GM18505 (cell line): ENCODE data around the gene BIRC6.
"Not testable (repeated sequence)": the region's sequence is repeated elsewhere in the genome, so short reads cannot be mapped to it uniquely, and the experiment has no call there.

Source experiments
- ATAC-seq: cut with Tn5 transposase; IDR thresholded peaks from one replicate; pipeline ENCODE4 v1.9.1; 2021; ENCODE audit not compliant: unreplicated experiment
- POLR2A ChIP-seq: IDR thresholded peaks from 4 replicates; pipeline ENCODE4 v1.6.1; 2011; ENCODE audit warnings: borderline replicate concordance; ENCODE audit not compliant: insufficient read depth, insufficient read length; ENCODE audit errors: extremely low read depth

BIRC6 gene

GRCh38 chr2:32446369-32446768 lies 89.5 kb downstream of the BIRC6 start:
- TF ChIP-seq POLR2A: no peak
- ATAC-seq: no peak

DNA sequence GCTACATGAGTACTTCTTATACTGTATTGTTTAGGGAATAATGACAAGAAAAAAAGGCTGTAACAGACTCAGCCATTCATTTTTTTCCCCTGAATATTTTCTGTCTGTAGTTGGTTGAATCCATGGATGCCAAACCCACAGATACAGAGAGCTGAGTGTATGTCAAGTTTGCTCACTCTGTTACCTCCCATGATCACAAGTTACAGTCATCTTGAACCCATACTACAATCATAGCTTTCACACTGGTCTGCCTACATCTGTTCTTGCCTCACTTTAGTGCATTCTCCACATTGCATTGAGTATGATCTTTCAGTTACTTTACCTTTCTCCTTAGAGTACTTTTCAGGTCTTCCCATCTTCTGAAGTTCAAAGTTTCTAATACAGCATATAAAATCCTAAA lies 94.0 kb downstream of the BIRC6 start:
- no peak for TF ChIP-seq POLR2A
- no peak for ATAC-seq

DNA sequence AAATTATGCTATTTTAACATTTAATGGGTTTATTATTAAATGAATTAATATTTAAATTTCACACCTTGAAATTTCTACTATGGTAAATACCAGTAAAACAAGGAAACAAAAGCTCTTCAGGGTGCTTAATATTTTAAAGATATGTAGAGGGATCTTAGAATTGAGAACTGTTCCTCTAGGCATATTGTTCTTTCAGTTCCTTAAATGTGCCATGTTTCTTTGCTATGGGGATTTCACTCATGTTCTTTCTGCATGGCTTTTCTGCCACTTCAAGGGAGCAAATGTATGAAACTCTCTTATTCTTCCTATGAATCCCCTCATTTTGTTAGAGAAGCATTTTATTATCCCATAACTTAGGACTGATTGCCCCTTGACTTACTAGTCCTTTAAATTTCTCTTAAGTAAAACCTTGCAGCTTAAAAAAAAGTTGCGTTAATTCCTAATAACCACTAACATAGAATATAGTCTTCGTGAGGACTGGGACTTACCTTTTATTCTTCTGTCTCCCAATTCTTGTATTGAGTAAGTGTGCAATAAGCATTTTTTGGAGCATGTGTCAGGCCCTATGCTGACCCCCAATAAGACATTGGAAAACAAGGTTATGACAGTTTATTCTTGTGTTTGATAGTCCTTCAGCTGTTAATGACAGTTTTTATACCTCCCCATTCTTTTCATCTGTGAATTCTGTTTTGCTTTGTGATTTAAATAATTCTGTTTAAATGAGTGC lies 95.7 kb downstream of the BIRC6 start:
- no peak for ATAC-seq
- no peak for TF ChIP-seq POLR2A

DNA sequence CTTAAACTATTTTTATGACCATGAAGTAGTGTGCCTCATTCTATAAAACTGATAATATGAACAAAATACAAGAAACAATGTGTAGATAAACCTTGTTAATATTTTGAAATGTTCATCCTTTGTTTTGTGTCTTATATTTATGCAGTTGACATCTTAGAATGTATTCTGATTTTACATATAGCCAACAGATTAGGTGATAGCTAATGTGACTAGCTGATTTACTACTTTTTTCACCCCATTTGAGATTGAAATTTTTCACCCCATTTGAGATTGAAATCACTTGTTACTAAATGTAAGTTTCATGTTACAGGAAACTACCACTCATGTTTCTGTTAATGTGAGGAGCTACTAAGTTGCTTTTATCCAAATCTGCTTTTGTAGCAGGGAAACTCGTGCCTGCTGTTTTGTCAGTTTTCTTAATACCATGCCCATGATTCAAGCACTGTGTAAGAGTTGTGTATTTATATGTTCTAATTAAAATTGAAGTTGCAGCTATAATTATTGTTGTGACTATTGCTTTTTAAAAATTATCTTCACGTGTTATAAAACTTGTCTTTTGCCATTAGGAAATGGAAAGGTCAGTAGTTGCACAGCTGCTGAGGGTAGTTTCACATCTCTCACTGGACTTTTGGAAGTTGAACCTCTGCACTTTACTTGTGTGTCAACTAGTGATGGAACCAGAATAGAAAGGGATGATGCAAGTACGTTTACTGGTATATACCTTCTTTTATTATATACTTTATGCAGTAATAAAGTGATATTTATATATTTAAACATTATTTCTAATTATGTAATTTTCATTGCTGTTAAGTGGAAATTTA lies 96.6 kb downstream of the BIRC6 start:
- ATAC-seq: no peak
- TF ChIP-seq POLR2A: no peak

- no peak for ATAC-seq
- no peak for TF ChIP-seq POLR2A
Measured at GRCh38 chr2:32455816-32456215, 99.0 kb downstream of the BIRC6 start.

DNA sequence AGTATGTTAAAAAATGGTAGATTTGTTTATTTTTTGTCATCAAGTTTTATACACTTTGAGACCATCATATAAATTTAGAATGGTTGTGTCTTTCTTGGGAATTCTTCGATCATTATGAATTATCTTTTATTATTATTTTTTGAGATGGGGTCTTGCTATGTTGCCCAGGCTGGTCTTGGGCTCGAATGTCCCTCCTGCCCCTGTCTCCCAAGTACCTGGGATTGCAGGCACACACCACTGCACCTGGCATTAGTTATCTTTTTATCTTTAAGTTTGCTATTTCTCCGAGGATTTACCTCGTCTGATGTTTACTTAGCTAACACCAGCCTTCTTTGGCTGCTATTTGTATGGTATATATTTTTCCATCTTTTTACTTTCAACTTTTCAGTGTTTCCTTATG lies 100.0 kb downstream of the BIRC6 start:
- ATAC-seq: no peak
- no peak for TF ChIP-seq POLR2A

DNA sequence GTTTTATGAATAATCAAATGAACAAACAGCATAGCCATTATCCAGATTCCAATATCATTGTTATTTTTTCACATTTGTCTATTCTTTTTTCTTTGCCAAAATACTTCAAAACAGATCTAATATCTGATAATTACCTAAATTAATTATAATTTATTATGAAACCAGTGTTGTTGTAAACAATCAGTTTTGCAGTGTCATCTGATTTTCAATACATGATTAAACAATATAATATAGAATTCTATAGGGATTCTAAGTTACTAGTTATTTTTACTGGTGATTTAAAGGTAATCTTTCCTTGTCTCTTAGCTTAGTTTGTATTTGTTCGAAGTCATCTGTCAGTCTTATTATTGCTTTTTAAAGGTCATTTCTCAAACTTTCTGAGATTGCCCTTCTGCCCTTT lies 101.0 kb downstream of the BIRC6 start:
- no peak for ATAC-seq
- no peak for TF ChIP-seq POLR2A

- ATAC-seq: not testable (repeated sequence)
Measured at GRCh38 chr2:32460861-32461260, 104.0 kb downstream of the BIRC6 start.

- no peak for ATAC-seq
- TF ChIP-seq POLR2A: no peak
Measured at GRCh38 chr2:32463110-32463509, 106.3 kb downstream of the BIRC6 start.

- ATAC-seq: no peak
- no peak for TF ChIP-seq POLR2A
Measured at GRCh38 chr2:32464431-32464830, 107.6 kb downstream of the BIRC6 start.

DNA sequence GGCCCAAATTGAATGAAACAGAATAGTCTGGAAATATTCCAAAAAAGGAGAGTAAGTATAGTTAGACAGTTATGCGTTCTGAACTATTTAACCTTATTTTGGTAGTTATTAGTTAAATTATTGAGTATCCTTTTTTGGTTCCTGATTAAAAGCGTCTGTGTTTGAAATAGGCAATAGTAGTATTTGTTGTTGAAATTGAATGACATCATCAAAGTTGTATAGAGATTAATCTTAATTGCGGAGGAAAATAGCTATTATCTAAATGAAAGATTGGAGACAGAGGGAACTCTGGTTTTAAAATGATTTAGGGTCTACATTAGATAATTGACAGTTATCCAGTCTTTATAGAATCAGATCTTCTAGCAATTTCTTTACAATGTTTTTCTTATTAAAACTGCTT lies 115.8 kb downstream of the BIRC6 start:
- ATAC-seq: no peak
- TF ChIP-seq POLR2A: no peak

GRCh38 chr2:32474381-32474780 lies 117.6 kb downstream of the BIRC6 start:
- TF ChIP-seq POLR2A: no peak
- no peak for ATAC-seq

GRCh38 chr2:32478889-32479620 lies 122.2 kb downstream of the BIRC6 start:
- no peak for TF ChIP-seq POLR2A
- no peak for ATAC-seq

DNA sequence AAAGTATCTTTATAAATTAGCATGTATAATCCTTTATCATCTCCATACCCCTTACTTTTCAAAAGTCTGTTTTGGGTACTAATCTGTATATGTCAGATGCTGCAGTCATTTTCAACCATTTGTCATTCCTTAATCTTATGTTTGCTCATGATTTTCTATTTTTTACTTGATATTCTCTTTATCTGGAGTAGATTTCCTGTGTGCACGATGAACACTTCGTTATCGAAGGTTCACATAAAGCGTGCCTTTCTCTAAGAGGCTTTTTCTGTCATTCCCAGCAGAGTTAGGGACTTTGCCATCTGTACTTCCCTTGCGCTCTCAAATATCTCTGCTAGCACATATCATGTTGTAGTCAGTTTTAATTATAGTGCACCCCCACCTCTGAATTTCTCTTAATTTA lies 123.2 kb downstream of the BIRC6 start:
- TF ChIP-seq POLR2A: no peak
- no peak for ATAC-seq
